ENCODE results near the gene FAM53B.

Gene FAM53B

GRCh38 chr10:124644236-124644635 is 99.9 kb downstream of the FAM53B start:
- DNase-seq: no peak

GRCh38 chr10:124643330-124644009 is 100.7 kb downstream of the FAM53B start:
- no peak for DNase-seq

DNA sequence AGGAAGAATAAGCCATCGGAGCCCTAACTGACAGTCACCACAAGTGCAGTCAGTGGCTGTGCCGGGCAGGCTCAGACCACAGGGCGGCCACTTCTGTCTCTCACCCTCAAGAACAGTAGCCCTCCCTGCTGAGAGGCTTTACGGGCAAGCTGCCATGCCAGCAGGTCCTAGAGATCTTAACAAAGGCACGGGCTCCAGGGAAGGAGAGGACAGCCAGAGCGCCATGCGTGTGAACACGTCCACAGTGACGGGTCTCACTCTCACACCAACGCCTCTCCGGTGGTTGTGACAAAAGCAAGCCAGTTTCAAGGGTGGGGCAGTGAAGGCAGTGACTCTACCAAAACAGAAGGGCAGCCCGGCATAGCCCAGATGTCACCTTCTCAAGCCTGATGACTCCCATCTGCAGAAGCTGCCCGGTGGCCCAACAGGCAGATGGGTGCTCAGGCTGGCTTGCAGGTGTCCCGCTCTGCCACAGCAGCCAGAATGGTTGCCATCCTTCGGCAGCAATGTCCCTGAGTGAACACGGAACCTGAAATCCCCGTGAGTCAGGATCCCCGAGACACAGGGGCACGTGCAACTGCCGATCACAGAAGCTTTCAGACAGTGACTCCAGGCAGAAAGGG is 102.0 kb downstream of the FAM53B start:
- no peak for DNase-seq

- DNase-seq: no peak
These were observed 102.7 kb downstream of the FAM53B start for GRCh38 chr10:124641282-124642087.

- no peak for DNase-seq
These were observed 103.5 kb downstream of the FAM53B start for GRCh38 chr10:124640538-124641231.

GRCh38 chr10:124640056-124640455 is 104.1 kb downstream of the FAM53B start:
- no peak for DNase-seq

GRCh38 chr10:124639646-124640045 is 104.5 kb downstream of the FAM53B start:
- no peak for DNase-seq

DNA sequence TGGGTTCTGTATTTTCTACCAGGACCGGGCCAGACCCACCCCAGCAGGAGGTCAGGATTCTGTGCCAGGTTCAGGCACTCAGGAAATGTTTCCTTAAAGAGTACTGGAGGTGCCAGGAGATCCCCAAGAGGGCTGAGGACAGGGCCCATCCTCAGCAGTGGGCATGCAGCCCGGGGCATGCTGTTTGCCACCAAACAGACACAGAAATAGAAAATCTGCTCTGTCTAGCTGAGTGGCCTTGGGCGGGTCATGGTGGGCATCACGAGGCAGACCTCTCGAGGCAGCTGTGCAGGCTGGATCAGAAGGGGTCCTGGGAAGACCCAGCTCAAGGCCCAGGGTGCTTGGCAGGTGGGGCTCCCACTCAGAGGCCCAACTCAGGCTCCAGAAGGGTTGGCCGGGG is 105.0 kb downstream of the FAM53B start:
- no peak for DNase-seq

GRCh38 chr10:124637746-124638145 is 106.4 kb downstream of the FAM53B start:
- no peak for DNase-seq

GRCh38 chr10:124637091-124637700 is 107.0 kb downstream of the FAM53B start:
- DNase-seq: no peak

DNA sequence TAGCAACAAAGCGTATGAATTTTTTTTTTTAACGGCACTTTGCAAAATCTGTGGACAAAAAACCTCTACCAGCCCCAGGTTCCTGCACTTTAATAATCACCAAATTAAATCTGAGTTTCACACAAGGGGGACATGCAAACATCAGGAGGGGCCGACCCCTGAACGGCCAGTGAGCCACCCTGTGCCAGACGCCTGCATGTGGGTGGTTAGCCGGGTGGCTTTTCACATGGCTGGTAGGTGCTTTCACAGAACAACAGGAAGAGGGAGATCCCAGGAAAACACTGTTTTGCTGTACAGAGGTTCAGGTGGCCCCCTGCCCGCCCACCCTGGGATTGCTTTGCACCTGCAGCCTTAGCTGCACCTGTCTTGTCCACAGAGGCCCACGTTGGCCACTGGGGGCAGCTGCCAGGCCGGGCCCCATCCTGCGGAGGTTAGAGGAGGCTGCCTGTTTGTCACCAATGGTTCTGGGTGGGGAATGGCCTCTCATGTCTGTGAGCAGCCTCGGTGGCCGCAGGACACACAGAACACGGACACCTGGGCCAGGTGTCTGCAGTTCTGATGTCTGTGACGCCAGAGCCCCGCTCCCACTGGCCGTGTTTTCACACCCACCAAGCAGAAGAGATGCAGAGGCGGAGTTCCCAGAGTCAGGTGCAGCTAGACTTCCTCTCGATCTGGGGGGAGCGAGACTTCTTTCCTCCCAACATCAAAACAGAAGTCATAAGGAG is 107.7 kb downstream of the FAM53B start:
- no peak for DNase-seq

DNA sequence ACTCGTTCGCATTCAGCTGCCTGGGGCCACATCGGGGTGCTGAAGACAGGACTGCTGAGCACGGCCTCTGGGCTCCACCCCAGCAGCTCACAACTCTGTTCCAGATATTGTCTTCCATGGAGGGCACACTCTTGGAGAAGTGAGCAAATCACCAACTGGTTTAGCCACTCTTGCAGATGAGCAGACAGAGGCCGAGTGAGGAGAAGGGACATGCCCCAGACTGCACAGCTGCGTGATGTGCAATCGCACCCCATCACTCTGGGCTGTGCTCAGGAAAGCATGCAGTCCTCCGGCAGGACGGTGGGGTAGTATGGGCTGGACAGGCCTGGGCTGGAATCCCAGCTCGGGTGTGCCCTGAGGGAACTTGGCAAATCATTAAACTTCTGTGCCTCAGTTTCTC is 111.6 kb downstream of the FAM53B start:
- no peak for DNase-seq

GRCh38 chr10:124632064-124632531 is 112.1 kb downstream of the FAM53B start:
- no peak for DNase-seq

DNA sequence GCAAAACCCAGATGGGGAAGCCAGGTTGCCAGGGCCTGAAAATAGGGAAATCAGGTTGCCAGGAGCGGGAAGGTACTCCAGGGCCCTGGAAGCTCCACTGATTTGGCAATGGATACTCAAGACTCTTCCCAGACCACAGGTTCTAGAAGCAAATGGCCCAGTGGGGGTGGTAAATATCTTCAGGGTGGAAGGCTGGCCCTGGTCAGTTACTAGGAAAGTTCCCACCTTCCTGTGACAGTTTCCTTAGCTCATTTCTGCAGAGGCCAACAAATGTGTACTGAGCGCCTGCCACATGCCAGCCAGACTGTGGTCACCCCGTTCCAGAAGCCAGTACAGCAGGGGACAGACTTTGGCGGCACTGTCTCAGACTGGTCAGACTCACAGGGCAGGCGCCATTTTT is 113.6 kb downstream of the FAM53B start:
- no peak for DNase-seq

DNA sequence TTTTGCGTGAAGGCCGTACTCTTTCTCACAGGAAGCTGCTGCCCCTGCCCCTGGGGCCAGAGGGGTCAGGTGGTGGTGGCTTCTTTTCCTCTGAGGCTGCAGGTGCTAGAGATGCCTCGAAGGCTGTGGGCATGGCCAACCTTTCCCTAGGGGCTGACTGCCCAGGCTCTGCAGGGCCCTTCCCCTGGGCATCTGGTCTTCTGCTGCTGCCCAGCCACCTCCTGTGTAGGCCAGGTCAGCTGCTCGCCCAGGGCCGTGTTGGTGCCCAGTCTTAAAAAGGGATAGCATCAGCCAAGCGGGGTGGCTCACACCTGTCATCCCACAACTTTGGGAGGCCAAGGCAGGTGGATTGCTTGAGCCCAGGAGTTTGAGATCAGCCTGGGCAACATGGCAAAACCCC is 114.3 kb downstream of the FAM53B start:
- DNase-seq: no peak

GRCh38 chr10:124629415-124629814 is 114.8 kb downstream of the FAM53B start:
- no peak for DNase-seq

- no peak for DNase-seq
These were observed 115.5 kb downstream of the FAM53B start for GRCh38 chr10:124628676-124629021.

- no peak for DNase-seq
These were observed 116.1 kb downstream of the FAM53B start for GRCh38 chr10:124627866-124628675.

DNA sequence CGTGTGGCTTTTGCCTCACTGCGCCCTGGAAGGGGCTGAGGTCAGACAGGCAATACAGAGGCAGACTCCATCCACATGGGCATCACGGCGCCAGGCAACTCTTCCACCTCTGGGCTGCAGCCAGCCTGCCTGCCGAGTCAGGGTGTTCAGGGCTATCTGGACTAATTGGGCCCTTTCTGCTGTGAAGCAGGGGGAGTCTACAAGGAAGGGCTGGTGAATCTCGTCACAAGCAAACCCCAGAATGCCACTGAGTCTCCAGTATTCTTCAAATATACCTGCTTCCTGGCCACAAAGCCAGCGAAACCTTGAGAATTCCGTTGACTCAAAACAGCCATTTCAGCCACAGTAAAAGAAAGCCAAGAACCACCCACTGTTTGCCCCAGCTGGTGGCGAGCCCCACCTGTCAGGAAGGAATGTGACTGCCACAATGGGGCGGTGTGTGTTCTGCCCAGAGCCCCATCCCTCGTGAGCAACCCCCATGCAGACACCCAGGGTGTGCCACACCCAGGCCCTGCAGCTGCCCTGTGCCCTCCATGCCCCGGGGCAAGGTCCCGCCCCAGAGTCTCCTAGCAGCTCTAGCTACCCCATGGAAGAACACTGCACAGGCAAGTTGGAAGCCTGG is 117.3 kb downstream of the FAM53B start:
- DNase-seq: no peak

- DNase-seq: no peak
These were observed 118.3 kb downstream of the FAM53B start for GRCh38 chr10:124625831-124626238.

DNA sequence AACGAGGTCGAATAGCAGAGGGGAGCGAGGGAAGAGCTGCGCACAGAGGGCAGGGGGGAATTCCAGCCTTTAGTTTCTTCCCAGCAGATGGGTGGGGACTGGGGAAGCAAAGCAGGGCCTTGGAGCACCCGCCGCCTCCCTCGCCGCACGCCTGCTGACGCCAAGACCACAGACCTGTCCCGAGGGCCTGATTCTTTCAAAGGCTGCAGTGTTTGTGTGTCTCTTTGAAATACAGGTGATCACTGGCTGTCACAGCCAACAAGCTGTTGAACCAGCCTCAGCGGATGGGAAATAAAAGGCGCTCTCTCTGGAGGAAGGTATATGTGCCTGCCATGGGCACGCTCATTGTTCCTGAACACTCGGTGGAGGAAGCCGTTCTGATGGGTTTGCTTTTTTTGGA is 119.3 kb downstream of the FAM53B start:
- no peak for DNase-seq

All from activated CD4-positive, alpha-beta T cell treated with anti-CD3 and anti-CD28 coated beads for 1 hour (primary cell).